NOMO-1 (cell line): ENCODE data around the gene ZDHHC19.
"Not testable (repeated sequence)": the region's sequence is repeated elsewhere in the genome, so short reads cannot be mapped to it uniquely, and the experiment has no call there.

Experiments
- DNase-seq, 2 experiments: peaks; one replicate each; lab custom pipeline; 2025; ENCODE audit not compliant: unreplicated experiment in 2 of 2; lab: John Stamatoyannopoulos, UW

Gene ZDHHC19

GRCh38 chr3:196205442-196206205 lies 5.6 kb downstream of the ZDHHC19 start:
- not testable (repeated sequence) for DNase-seq

GRCh38 chr3:196203846-196204245 lies 7.4 kb downstream of the ZDHHC19 start:
- DNase-seq = peak; percentile 48 to 89

- peak; percentile 92 to 94 for DNase-seq
Measured at GRCh38 chr3:196202516-196202970, 8.7 kb downstream of the ZDHHC19 start.

- no peak for DNase-seq
Measured at GRCh38 chr3:196198771-196199753, 12.1 kb downstream of the ZDHHC19 start.

GRCh38 chr3:196198081-196198675 lies 13.0 kb downstream of the ZDHHC19 start:
- DNase-seq = no peak

GRCh38 chr3:196197524-196197923 lies 13.7 kb downstream of the ZDHHC19 start:
- DNase-seq = no peak

GRCh38 chr3:196195664-196196265 lies 15.4 kb downstream of the ZDHHC19 start:
- no peak for DNase-seq

- no peak for DNase-seq
Measured at GRCh38 chr3:196194542-196194915, 16.7 kb downstream of the ZDHHC19 start.

- DNase-seq = no peak
Measured at GRCh38 chr3:196193736-196194541, 17.3 kb downstream of the ZDHHC19 start.

GRCh38 chr3:196193133-196193735 lies 18.0 kb downstream of the ZDHHC19 start:
- DNase-seq = peak in 1 of 2 experiments; percentile 51

- peak; percentile 45 to 50 for DNase-seq
Measured at GRCh38 chr3:196192524-196193051, 18.6 kb downstream of the ZDHHC19 start.

- peak; percentile 84 to 95 for DNase-seq
Measured at GRCh38 chr3:196192036-196192523, 19.1 kb downstream of the ZDHHC19 start.

- DNase-seq = no peak
Measured at GRCh38 chr3:196189566-196190347, 21.4 kb downstream of the ZDHHC19 start.

GRCh38 chr3:196186651-196187573 lies 24.3 kb downstream of the ZDHHC19 start:
- DNase-seq = no peak

GRCh38 chr3:196184881-196185280 lies 26.3 kb downstream of the ZDHHC19 start:
- DNase-seq = no peak

GRCh38 chr3:196184169-196184432 lies 27.1 kb downstream of the ZDHHC19 start:
- DNase-seq = not testable (repeated sequence)

GRCh38 chr3:196181127-196181546 lies 30.1 kb downstream of the ZDHHC19 start:
- DNase-seq = no peak
